Mesenteric fat pad (tissue), 1 donor: ENCODE measurements around the gene TC2N. TPM values are rescaled to one million over a fixed set of nuclear protein-coding genes. Genes with fewer than 3 reads are reported as not detected.
"Not testable (repeated sequence)": the region's sequence is repeated elsewhere in the genome, so short reads cannot be mapped to it uniquely, and the experiment has no call there.

Experiments
- DNase-seq: peaks from one replicate; pipeline ENCODE4 v3.0.0-alpha.2; 2020; ENCODE audit warnings: low spot score
- total RNA-seq: library from RNA; stranded (reverse); fragmentation: NEBNext Ultra II Directional; extraction: Animal tissue kit (Norgen Biotek cat#: 25700); gene quantifications from one replicate; pipeline ENCODE4 v1.2.1, GENCODE V29; 2021
- donor health status: DM: yes; HTN: yes; CAD: no.

Gene TC2N
- total RNA-seq, 1 donor from 2014 or later = 19.0 TPM

DNA sequence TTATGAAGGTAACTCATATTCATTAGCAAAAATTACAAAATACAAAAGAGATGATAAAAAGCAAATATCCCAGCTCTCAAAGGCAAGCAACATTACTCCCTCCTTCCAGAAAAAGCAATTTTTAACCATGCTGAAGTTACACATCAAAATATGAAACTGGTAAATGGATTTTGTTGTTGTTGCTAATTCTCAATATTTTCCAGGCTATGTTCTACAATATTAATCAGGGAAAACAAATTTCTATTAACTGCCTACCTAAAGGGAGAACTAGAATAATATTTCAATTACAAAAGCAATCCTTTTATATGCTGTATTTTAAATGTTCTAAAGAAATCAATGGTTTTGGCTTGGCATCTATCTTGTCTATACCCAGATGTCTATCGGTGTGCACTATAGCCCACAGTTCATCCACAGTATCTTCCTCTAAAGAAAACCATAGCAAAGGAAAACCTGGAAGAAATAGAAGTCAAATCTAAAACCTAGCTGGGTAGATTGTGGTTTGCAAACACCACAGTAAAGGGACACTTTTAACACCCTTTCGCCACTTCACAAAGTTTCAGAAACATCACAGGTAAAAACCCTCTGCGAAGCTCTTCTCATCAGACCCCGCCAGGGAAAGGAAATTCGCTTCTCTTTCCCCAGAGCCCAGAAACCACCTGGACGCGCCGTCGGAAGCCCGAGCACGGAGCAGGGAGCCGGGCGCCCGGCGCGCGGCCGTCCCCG, 32.0 kb downstream of the TC2N start:
- DNase-seq = no peak

DNA sequence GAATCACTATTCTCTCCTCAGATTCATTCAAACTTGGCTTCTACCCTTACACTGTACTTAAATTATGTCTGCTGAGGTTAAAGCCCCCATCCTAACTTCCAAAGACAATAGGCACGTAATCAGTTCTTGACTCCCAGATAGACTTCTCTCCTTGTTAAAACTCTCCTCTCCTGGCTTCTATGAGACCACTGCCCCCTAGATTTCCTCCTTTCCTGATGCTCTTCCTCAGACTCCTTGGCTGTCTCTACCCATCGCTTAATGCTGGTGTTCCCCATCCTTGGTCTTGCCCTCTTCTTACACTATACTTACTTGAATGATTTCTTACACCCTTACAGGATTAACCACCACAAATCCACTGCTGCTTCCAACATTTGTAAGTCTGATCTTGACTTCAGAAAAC, 32.8 kb downstream of the TC2N start:
- no peak for DNase-seq

DNA sequence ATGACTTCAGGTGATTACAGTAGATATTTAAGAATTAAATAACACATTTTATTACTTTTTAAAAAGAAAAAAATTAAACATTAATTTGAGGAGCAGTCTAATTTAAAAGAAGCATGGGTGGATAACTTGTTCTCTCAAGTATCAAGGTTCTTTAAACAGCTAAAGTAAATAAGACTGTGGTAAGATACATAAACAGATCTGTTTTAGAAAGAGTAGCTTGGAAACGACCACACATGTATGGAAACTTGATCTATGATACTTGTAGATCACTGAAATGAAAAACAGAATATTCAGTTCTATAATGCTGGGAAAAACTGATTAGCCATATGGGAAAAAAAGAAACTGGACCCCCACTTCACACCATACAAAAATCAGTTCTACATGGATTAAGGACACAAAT, 36.0 kb downstream of the TC2N start:
- no peak for DNase-seq

DNA sequence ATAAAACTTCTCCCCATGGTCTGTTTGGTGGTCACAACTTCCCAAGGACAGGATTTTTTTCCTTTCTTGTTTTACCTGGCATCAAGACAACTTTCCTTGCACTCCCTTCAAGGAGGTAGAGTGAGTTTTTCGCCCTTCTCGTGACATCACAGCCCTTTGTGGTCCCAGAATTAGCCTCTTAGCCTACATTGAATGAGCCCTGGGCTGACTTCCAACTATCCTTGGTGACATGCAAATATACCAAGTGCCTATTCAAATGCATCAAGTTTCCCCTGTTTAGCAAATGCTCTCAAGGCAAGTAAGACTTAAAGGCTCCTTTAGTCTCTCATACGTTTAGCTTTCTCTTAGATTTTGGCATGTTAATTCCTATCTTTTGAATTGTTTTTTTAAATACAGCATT, 36.6 kb downstream of the TC2N start:
- no peak for DNase-seq

DNA sequence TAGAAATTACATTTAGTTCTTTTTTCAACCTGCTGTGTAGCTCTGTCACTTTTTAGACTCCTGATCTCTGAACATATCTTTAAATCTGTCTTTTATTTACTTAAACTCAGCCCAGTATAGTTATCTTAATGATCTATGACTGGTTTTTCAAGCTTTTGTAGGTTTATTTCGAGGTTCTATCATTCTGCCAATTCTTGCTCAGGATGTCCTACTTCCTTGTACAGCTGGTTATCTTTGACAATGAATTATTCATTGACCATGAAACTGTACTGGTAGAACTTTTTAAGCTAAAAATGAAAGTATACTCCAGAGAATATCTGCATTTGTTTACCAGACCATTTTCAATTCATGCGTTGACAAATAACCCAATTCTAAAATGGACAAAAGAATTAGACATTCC, 37.8 kb downstream of the TC2N start:
- DNase-seq = no peak

DNA sequence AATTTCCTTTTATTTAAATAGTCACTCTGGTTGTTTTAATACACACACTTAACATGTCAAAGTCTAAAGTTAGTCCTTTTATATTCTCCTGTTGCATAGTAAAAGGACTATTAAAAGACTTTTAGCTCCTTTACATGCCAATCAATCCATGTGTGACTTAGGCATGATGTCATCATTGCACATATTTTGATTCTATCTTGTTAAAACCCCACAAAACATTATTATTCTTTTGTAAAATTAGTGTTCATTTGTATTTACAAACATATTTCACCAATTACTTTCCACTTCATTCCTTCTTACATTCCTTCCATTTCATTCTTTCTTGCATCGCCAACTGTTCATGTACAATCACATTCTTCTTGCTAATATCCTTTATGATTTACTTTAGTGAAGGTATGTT, 39.6 kb downstream of the TC2N start:
- no peak for DNase-seq

DNA sequence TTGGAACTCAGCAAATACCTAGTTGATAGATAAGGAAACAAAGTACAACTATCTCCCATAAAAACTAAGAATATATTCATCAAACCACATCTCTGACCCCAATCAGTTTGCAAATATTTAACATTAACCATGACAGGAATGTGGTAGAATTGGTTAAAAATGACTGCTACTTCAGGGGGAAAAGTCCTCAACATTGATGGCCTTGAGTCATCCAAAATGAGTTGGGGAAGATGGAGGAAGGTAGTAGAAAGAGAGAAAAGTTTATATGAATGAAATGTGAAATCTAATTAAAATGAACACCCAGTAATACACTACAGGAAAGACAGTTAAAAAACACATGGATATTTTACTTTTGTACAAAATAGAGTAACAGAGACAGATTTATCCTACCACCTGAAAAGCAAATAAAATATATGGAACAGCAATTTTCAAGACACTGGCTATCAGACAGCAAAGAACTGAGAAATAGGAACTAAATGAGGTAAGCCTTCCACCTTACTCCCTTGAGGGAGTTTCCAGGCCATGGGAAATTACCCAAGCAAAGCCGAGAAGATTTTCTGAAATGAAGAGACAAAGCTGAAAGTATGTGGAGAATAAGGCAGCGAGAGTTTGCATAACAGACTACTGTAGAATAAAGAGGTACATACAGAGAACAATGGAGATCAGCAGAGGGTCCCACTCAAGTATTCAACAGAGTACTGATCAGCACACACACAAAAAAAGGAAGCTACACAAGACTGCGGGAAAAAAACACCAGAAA, 49.6 kb downstream of the TC2N start:
- DNase-seq = no peak

DNA sequence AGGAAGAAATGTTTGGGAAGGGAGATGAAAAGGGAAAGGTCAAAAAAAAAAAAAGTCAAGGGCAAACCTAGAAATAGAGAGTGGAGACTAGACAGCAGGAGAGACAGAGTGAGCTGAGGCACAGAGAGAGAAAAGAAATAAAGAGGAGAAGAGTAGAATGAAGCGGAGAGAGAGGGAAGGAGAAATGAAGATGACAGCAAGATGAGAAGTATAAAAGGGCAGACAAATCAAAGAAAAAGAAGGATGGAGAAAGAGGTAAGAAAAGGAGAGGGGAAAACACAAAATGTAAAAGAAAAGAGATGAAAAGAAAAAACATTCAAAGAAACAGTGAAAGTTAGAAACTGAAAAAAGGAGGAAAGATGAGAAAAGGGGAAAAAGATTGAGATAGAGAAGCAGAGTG, 53.0 kb downstream of the TC2N start:
- DNase-seq = no peak

DNA sequence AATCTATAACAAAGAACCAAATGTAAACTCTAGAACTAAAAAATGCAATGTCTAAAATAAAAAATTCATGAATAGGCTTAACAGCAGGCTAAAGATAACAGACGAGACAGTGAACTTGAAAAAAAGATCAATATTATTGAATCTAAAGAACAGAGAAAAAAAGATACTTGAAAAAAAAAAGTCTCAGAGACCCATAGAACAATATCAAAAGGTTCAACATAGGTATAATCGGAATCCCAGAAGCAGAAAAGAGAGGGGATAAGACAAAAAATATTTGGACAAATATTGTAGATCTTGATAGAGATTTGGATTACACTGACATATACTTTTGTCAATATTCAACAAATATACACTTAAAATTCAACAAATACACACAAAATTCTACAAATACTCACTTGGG, 56.6 kb downstream of the TC2N start:
- no peak for DNase-seq

DNA sequence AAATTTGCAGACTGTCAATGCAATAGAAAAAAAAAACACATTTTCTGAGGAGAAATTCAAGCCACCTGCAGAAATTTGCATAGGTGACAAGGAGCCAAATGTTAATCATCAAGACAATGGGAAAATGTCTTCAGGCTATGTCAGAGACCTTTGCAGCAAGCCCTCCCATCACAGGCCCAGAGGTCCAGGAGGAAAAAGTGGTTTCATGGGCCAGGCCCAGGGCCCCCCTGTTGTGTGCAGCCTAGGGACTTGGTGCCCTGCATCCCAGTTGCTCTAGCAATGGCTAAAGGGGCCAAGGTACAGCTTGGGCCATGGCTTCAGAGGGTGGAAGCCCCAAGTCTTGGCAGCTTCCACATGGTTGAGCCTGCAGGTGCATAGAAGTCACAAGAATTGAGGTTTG, 60.6 kb downstream of the TC2N start:
- no peak for DNase-seq

DNA sequence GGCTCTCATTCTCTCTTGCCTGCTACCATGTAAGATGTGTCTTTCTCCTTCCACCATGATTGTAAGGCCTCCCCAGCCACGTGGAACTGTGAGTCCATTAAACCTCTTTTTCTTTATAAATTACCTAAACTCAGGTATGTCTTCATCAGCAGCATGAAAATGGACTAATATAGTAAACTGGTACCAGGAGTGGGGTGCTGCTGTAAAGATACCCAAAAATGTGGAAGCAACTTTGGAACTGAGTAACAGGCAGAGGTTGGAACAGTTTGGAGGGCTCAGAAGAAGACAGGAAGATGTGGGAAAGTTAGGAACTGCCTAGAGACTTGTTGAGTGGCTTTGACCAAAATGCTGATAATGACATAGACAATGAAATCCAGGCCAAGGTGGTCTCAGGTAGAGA, 61.2 kb downstream of the TC2N start:
- DNase-seq = not testable (repeated sequence)

DNA sequence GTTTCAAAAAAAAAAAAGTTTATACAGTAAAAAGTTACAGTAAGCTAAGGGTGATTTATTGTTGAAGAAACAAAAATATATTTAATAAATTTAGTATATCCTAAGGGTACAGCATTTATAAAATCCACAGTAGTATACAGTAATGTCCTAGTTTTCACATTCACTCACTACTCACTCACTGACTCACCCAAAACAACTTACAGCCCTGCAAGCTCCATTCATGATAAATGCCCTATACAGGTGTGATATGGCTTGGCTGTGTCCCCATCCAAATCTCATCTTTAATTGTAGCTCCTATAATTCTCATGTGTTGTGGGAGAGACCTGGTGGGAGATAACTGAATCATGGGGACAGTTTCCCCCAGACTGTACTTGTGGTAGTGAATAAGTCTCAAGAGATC, 61.7 kb downstream of the TC2N start:
- no peak for DNase-seq

DNA sequence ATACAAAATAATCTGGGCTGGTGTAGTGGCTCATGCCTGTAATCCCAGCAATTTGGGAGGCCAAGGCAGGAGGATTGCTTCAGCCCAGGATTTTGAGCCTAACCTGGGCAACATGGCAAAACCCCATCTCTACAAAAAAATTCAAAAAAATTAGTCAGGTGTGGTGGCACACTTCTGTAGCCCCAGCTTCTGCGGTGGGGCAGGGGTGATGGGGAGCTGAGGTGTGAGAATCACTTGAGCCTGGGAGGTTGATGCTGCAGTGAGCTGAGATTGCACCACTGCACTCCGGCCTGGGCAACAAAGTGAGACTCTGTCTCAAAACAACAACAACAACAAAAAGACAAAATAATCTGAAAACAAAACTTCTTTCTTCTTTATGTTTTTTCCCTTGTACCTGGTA, 66.0 kb downstream of the TC2N start:
- DNase-seq = no peak

DNA sequence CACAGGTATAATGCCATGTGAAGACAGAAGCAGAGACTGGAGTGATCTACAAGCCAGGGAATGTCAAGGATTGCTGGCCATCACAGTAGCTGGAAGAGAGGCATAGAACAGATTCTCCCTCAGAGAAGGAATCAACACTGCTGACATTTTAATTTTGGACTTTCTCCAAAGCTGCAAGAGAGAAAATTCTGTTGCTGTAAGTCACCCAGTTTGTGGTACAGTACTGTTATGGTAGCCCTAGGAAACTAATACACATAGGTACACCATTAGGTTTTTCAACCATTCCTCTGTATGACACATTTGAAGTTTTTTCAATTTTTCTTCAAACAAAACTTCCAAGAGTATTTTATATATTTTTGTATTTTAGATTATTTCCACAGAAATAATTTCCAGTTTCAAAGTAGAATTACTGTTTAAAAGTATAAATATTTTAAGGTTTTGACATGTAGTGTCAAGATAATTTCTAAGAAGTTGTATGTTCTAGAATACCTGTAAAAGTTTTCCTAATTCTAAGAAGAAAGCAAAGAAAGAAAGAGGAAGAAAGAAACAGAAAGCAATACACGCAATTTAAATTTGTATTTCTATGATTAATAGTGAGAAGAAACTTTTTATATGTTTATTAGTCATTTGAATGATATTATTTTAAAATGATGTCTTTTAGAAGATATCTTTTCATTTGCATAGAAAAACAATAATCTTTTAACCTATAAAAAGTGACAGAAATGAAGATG, 70.6 kb downstream of the TC2N start:
- no peak for DNase-seq

DNA sequence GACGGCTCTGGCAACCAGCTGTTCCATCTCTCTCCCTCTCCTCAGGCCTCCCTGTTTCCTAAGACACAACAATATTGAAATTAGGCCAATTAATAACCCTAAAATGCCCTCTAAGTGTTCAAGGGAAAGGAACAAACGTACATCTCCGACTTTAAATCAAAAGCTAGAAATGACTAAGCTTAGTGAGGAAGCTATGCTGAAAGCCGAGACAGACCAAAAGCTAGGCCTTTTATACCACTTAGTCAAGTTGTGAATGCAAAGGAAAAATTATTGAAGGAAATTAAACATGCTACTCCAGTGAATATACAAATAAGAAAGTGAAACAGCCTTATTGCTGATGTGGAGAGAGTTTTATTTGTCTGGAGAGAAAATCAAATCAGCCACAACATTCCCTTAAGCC, 73.6 kb downstream of the TC2N start:
- DNase-seq = no peak

DNA sequence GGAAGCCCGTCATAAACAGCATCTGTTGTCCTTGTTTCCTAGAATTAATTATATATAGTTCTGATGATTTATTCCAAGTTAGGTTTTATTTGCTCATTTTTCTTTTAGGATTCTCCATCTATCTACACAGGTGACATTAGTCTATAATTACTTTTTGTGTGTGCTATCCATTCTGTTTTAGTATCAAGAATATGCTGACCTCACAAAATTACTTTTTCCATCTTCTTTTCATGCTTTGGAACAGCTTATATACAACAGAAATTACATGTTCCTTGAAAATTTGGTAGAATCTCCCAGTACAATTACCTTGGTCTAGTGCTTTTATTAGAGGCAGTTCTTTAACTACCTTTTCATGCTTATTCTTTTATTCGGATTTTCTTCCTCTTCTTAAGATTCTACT, 81.1 kb downstream of the TC2N start:
- DNase-seq = no peak

DNA sequence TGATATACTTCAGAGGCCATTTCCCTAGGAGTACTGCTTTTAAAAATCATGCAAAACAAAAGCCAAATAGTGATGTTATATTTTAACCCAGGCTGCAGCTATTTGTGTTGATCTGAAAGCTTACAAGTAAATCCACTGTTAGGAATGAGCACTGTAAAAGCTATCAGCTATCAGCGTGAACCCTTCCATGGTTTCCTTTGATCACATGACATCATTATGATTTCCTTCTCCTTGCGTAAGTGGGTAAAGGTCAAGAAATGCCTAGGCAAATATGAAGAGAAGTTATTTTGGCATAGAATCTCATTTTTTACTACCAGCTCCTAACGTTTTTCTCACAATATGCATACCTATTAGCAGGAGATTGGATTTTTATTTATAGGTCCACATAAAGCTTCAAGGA, 86.9 kb downstream of the TC2N start:
- no peak for DNase-seq

DNA sequence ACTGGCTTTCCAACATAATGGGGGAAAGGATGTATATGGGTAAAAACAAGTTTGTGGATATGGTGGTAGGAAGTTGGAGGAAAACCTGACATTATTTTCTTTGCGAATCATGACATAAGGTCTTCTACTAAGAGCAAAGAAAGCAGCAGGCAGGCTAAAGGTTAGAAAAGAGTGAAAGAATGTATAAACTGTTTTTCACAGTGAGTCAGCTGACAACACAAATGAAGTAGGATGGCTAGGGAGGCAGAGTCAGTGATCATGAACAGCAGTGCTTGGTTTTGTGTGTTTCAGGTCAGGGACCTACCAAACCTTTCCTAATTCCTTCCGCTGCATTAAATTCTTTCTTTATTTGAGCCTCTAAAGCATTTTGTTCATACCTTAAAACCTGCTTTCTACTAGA, 89.1 kb downstream of the TC2N start:
- DNase-seq = no peak

DNA sequence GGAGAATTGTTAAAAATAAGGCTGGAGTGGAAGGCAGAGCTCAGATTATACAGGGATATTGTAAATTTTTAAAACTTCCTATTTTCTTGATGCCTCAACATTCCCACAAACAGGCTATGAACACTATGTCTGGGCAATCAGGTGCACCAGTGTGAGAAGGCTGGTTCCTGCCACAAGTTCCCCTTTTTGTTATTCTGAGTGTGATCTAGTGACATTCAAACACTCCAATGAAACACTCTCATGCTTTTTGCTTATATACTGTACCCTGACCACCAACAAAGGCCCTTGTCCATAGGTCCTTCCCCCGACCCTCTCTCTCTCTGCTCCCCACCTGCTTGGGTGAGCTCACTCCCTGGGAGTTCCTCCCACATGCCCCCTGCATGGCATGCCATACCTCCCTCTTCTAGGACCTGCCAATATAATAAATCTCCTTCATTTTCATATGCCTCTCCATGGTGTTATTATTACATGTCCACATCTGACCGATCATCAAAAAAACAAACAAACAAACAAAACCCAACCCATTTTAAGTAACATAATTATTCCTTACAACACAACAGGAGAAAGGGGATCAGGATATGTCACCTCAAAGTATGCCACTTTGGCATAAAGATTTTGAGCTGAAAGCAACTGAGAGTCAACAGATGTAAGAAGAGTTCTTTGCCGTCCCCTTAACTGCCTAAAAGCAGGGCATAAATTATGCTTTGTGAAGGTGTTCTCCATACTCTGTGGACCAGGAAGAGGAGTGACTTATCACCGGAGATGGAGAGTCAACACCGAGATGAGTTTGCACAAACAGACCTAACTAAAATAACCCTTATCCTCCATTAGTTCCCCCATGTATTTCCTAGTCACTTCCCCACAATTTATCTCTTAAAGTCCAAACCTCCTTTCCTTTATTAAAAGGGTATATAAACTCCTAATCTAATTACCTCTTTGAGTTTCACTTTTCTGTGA, 92.9 kb downstream of the TC2N start:
- no peak for DNase-seq

DNA sequence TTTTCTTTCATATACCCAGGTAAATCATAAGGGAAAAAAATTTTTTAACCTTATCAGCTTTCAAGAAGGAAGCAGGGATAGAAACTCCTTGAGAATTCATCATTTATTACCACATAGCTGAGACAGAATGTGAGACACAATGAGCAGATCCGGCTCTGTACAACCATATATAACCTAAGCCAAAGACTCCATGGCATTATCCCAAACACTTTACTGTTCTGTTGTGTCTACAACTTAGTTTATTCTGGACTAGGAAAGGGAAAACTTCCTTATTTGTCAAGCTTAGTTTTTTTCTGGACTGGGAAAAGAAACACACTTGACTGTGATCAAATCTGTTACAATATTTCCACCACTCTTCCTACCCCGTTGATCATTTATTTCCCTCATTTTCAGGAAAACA, 97.2 kb downstream of the TC2N start:
- DNase-seq = no peak

DNA sequence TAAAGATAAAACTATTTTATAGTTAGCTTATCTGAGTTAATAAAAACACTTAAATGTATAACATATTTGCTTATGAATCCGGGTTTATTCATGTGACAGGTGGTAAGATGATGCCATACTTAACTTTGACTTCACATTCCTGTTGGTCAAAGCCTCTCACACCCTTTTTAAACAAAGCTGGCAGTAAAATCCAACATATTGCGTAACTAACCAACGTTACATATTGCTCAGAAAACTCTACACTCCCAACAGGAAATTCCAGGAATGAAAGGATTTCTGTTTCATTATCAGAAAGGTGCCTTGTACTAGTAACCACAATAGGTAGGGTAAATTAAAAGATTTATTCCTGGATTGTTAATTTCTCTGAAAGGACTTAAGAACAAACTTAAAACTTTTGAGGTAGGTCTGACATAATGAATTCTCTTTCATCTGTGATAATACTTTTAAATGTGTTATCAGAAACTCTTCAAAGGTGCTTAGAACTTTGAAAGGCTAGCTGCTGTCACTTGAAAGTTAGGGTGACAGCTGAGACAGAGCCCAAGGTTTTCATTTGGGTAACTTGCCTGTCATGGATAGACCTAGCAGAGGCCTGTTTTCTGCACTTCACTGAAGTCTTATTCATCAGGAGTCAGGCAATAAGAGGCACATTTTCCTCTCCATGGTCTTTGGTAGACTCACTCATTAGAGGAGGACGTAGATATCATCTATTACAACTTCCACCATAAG, 111.6 kb downstream of the TC2N start:
- DNase-seq = no peak
